Activated T-helper 2 cell treated with anti-CD3 and anti-CD28 coated beads, Interferon-gamma antibody, Interleukin-2, Interleukin-4, amounts not matched to agents 10 μg/mL and 5 μg/mL and 100 μg/mL, durations not matched to agents 14 hours and 24 hours and 36 hours (primary cell): Measurements from ENCODE around the gene DAW1. TPM values are rescaled to one million over a fixed set of nuclear protein-coding genes. Genes with fewer than 3 reads are reported as not detected.

Source experiments
- DNase-seq: peaks from one replicate; pipeline ENCODE4 v3.0.0; 2021; ENCODE audit warnings: low spot score
- H3K27ac Mint-ChIP-seq: one replicate; pipeline ENCODE4 v1.8.0; 2021; ENCODE audit warnings: mixed read lengths
- H3K27me3 Mint-ChIP-seq: one replicate; pipeline ENCODE4 v1.8.0; 2021; ENCODE audit warnings: low read depth, mixed read lengths
- H3K36me3 Mint-ChIP-seq: one replicate; pipeline ENCODE4 v1.8.0; 2021; ENCODE audit warnings: low read depth, mixed read lengths
- H3K4me1 Mint-ChIP-seq: one replicate; pipeline ENCODE4 v1.8.0; 2021; ENCODE audit warnings: low read depth, mixed read lengths
- H3K4me3 Mint-ChIP-seq: one replicate; pipeline ENCODE4 v1.8.0; 2021; ENCODE audit warnings: low read depth, mild to moderate bottlenecking, moderate library complexity, mixed read lengths
- H3K9me3 Mint-ChIP-seq: one replicate; pipeline ENCODE4 v1.8.0; 2021; ENCODE audit warnings: mixed read lengths
- intact Hi-C: fragments of 100-400 bp; cut with micrococcal nuclease; formaldehyde crosslinking; loops from one replicate; pipeline ENCODE4 v1.15.1; 2023
- total RNA-seq: library from RNA; stranded (reverse); gene quantifications from 2 replicates; pipeline ENCODE4 v1.2.3, GENCODE V29; 2022

The DAW1 gene
- total RNA-seq, 1 donor from 2014 or later: not detected

DNA sequence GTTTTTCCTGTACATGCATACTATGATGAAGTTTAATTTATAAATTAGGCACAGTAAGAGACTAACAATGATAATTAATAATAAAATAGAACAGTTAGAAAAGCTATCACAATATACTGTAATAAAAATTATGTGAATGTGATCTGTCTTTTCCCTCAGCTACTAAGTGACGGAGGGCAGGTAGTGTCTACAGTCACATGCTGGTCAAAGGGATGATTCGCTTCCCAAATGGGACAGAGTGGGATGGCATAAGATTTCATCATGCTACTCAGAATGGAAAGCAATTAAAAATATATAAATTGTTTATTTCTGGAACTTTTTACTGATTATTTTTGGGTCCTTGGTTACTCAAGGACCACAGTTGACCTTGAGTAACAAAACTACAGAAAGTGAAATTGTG is 71.5 kb downstream of the DAW1 start:
- no peaks in the 10 kb centered on the region for H3K36me3 Mint-ChIP-seq
- intact Hi-C loops: no loop called here
- no peak overlapping the region for H3K4me3 Mint-ChIP-seq
- H3K27ac Mint-ChIP-seq: no peak overlapping the region
- no peak for DNase-seq
- H3K4me1 Mint-ChIP-seq: no peaks in the 10 kb centered on the region
- H3K9me3 Mint-ChIP-seq: no peaks in the 10 kb centered on the region
- no peaks in the 10 kb centered on the region for H3K27me3 Mint-ChIP-seq

DNA sequence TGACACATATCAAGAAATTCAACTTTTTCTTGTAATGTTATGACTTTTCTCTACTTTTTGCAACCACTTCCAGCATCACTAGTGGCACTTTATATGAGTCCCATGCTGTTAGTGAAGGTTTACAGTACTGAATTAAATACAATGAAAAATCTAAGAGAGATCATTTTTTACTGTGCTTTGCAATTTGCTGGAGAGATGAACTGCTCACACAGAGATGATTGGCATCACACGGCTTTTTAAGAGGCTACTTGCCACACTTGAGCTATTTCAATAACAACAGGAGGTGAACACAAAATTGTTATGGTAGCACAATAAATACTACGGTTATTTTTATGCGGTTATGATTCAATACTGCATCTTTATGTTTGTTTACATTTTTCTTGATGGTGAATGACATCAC is 88.9 kb downstream of the DAW1 start:
- peaks cover 3% of the 10 kb centered on the region for H3K9me3 Mint-ChIP-seq
- H3K4me3 Mint-ChIP-seq: no peak overlapping the region
- intact Hi-C loops: no loop called here
- H3K4me1 Mint-ChIP-seq: no peaks in the 10 kb centered on the region
- H3K27ac Mint-ChIP-seq: no peak overlapping the region
- H3K36me3 Mint-ChIP-seq: no peaks in the 10 kb centered on the region
- H3K27me3 Mint-ChIP-seq: no peaks in the 10 kb centered on the region
- no peak for DNase-seq

DNA sequence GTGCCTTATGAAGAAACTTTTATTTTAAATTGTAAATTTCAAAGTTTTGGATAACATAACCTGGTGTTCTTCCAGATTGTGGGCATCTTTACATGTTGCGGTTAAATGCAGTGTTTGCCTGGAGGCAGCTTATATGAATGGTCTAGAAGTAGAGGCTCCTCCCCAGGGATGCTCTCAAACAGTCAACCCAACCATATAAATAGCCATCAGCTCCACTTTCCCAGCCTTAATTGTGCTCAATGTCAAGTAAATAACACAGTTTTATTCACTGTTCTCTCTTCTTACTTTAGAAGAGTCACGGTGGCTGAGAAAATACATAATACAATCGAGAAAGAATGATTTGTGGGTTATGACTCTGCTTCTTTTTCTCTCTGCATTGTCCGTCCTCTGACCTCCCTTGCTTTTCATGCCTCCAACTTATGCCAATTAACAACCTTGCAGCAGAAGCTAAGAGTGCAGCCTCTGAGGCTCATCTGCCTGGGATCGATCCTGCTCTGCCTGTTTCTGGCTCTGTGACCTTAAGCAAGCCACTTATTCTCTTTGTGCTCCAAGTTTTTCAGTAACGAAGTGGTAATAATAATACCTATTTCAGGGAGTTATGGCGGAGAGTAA is 100.3 kb downstream of the DAW1 start:
- DNase-seq: no peak
- intact Hi-C loops: no loop called here
- Mint-ChIP-seq H3K27ac (no peak overlapping the region), H3K4me1 (no peaks in the 10 kb centered on the region), H3K36me3 (no peaks in the 10 kb centered on the region), H3K27me3 (no peaks in the 10 kb centered on the region), H3K4me3 (no peak overlapping the region), H3K9me3 (no peaks in the 10 kb centered on the region)

DNA sequence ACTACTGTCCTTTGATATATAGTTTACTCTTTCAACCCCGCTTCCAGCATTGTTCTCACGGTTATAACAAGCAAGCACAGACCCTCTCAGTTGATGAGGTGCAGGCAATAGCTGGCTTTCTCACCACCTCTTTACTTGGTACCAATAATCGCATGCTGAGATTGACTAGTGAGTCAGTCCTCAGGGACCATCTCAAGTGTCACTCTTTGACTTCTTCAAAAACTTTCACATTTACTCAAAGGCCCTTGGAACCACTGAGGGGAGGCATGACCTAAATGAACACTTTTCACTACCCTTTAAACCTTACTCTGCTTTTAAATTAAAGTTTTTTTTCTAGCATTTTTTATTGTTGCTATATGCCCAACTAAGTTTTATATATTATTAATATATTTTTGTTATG is 101.8 kb downstream of the DAW1 start:
- Mint-ChIP-seq H3K4me3 (no peak overlapping the region), H3K27ac (no peak overlapping the region), H3K9me3 (no peaks in the 10 kb centered on the region), H3K4me1 (no peaks in the 10 kb centered on the region), H3K36me3 (no peaks in the 10 kb centered on the region), H3K27me3 (no peaks in the 10 kb centered on the region)
- no peak for DNase-seq
- intact Hi-C loops: no loop called here

Other genes starting within 250 kb of the DAW1 start
- gene SCYGR5, start 204.8 kb upstream of the DAW1 start, total RNA-seq: not detected in 2 replicates
- gene SLC19A3, start 153.6 kb upstream of the DAW1 start, total RNA-seq: not detected in 2 replicates
- not detected in 2 replicates for gene SCYGR6, start 146.9 kb upstream of the DAW1 start, total RNA-seq
- not detected in 2 replicates for gene SCYGR7, start 143.3 kb upstream of the DAW1 start, total RNA-seq
- not detected in 2 replicates for gene SCYGR8, start 125.7 kb upstream of the DAW1 start, total RNA-seq
- 1.4 and 2.0 TPM in 2 replicates for gene CCL20, start 57.8 kb upstream of the DAW1 start, total RNA-seq